ENCODE results near the gene RTN4IP1. TPM values are rescaled to one million over a fixed set of nuclear protein-coding genes. Genes with fewer than 3 reads are reported as not detected.

The RTN4IP1 gene
- total RNA-seq, 4 donors from 2014 or later: 2.0 to 5.9 (median 5.8) TPM; not detected in 1

DNA sequence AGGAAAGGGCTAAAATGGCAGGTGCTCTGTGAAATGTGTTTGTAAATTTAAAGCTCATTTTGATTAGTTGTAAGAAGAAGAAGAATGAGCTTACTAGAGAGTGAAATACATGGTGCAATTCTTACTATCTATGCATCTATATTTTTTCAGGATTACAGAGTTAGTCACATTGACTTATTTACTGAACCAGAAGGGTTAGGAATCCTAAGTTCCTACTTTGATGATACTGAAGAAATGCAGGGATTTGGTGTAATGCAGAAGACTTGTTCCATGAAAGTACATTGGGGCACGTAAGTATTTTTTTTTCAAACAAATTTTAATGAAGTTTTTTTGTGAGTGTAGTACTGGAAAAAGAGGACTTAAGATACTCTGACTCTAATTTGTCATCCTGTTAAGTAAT lies 99.3 kb downstream of the RTN4IP1 start:
- TF ChIP-seq, protein P1, sequence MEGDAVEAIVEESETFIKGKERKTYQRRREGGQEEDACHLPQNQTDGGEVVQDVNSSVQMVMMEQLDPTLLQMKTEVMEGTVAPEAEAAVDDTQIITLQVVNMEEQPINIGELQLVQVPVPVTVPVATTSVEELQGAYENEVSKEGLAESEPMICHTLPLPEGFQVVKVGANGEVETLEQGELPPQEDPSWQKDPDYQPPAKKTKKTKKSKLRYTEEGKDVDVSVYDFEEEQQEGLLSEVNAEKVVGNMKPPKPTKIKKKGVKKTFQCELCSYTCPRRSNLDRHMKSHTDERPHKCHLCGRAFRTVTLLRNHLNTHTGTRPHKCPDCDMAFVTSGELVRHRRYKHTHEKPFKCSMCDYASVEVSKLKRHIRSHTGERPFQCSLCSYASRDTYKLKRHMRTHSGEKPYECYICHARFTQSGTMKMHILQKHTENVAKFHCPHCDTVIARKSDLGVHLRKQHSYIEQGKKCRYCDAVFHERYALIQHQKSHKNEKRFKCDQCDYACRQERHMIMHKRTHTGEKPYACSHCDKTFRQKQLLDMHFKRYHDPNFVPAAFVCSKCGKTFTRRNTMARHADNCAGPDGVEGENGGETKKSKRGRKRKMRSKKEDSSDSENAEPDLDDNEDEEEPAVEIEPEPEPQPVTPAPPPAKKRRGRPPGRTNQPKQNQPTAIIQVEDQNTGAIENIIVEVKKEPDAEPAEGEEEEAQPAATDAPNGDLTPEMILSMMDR (IDR thresholded peaks at IDR 0.05): no peak
- TF ChIP-seq POLR2A (IDR thresholded peaks at IDR 0.05): no peak
- intact Hi-C loops (cut with DNase I; ENCODE audit: low total_unique reads): no loop called here
- H3K36me3 ChIP-seq: no peaks in the 10 kb centered on the region

DNA sequence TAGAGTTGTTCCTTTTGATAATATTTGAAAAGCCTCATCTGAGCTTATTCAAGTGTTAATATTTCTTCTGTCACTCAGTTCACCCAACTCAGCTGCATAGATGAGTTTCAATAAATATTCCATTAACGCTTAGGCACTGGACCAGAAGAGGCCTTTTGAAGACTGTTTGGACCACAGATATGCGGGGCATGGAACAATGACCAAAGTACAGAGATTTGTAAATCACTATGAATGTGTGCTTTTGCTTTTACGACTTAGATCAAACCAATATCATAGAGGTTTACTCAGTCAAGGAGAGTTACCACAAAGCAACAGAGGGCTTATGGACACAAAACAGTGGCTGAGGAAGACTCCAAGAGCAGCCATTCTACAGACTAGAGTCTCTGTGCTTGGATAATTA lies 99.9 kb downstream of the RTN4IP1 start:
- DNase-seq: no peak
- Histone ChIP-seq H3K4me3 (no peak overlapping the region), H3K27me3 (no peaks in the 10 kb centered on the region), H3K36me3 (no peaks in the 10 kb centered on the region), H3K4me1 (no peaks in the 10 kb centered on the region), H3K27ac (no peak overlapping the region), H3K9me3 (no peaks in the 10 kb centered on the region)
- intact Hi-C loops (cut with DNase I; ENCODE audit: low total_unique reads): no loop called here
- TF ChIP-seq, protein P1 (IDR thresholded peaks at IDR 0.05): no peak
- no peak for TF ChIP-seq POLR2A (IDR thresholded peaks at IDR 0.05)

More for the DNA sequence above, 99.3 kb downstream of the RTN4IP1 start:
- Histone ChIP-seq H3K4me1 (no peaks in the 10 kb centered on the region), H3K27me3 (no peaks in the 10 kb centered on the region), H3K27ac (no peak overlapping the region), H3K4me3 (no peak overlapping the region), H3K9me3 (no peaks in the 10 kb centered on the region)
- no peak for DNase-seq

GRCh38 chr6:106528521-106528920 lies 100.8 kb downstream of the RTN4IP1 start:
- Histone ChIP-seq H3K4me1 (no peaks in the 10 kb centered on the region), H3K9me3 (no peaks in the 10 kb centered on the region), H3K27me3 (no peaks in the 10 kb centered on the region), H3K36me3 (no peaks in the 10 kb centered on the region), H3K27ac (no peak overlapping the region), H3K4me3 (no peak overlapping the region)
- intact Hi-C loops (cut with DNase I; ENCODE audit: low total_unique reads): no loop called here
- no peak for DNase-seq
- TF ChIP-seq, protein P1 (IDR thresholded peaks at IDR 0.05): no peak
- TF ChIP-seq POLR2A (IDR thresholded peaks at IDR 0.05): no peak

DNA sequence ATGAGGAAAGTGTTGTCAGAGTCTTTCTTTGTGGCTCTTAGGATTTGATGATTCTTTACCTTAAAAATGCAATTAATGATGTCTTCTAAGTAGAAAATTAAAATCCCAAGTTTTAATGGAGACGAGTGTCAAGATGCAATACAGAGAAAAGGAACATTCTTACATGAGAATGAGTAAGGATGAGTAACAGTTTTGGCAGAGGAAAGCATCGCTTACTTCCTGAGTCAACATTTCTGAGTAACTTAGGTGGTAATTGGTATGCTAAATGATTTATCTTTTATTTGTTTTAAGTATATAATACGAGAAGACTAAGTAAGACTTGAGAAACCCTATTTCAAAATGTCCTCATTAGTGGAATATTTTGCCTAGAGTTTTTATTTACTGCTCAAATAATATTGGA lies 101.3 kb downstream of the RTN4IP1 start:
- TF ChIP-seq, protein P1 (IDR thresholded peaks at IDR 0.05): no peak
- no peak for TF ChIP-seq POLR2A (IDR thresholded peaks at IDR 0.05)
- no peak overlapping the region for H3K4me3 ChIP-seq
- intact Hi-C loops (cut with DNase I; ENCODE audit: low total_unique reads): no loop called here

DNA sequence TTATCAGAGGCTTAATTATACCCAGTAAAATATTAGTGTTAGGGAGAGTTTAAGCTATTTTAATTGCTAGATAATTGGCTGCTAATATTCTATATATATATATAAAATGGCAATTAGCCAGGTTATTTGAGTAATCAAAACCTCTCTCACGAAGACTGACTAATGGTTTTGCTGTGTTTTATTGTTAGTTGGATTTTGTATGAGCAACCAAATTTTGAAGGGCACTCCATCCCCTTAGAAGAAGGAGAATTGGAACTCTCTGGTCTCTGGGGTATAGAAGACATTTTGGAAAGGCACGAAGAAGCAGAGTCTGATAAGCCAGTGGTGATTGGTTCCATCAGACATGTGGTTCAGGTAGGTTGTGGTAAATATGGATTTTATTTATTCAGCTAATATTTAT lies 102.2 kb downstream of the RTN4IP1 start:
- Histone ChIP-seq H3K4me3 (no peak overlapping the region), H3K27me3 (no peaks in the 10 kb centered on the region), H3K9me3 (no peaks in the 10 kb centered on the region), H3K4me1 (no peaks in the 10 kb centered on the region), H3K36me3 (no peaks in the 10 kb centered on the region), H3K27ac (no peak overlapping the region)
- no peak for DNase-seq
- TF ChIP-seq, protein P1 (IDR thresholded peaks at IDR 0.05): no peak
- no peak for TF ChIP-seq POLR2A (IDR thresholded peaks at IDR 0.05)
- intact Hi-C loops (cut with DNase I; ENCODE audit: low total_unique reads): no loop called here

More for the DNA sequence above, 101.3 kb downstream of the RTN4IP1 start:
- DNase-seq: no peak
- Histone ChIP-seq H3K27ac (no peak overlapping the region), H3K36me3 (no peaks in the 10 kb centered on the region), H3K27me3 (no peaks in the 10 kb centered on the region), H3K4me1 (no peaks in the 10 kb centered on the region), H3K9me3 (no peaks in the 10 kb centered on the region)
